HEK293 (cell line): ENCODE data around the gene OR10J1.

Experiments
- CTCF ChIA-PET: fragments of 350-600 bp; formaldehyde crosslinking; extraction: SDS; loops from one replicate; lab custom pipeline; 2021; ENCODE audit warnings: antibody characterized with exemption; lab: Yijun Ruan, JAX
- POLR2A ChIA-PET: fragments of 300-600 bp; formaldehyde crosslinking; extraction: SDS; loops from one replicate; lab custom pipeline; 2020; ENCODE audit warnings: antibody characterized with exemption, inconsistent platforms; lab: Yijun Ruan, JAX
- H3K27ac ChIP-seq: fragments of 200-500 bp; sonication (Bioruptor generic); 2 replicates; pipeline ENCODE4 v1.5.1; 2014; ENCODE audit warnings: low read depth, low read length, control low read depth, inconsistent platforms; ENCODE audit errors: extremely low read depth
- H3K36me3 ChIP-seq, 2 experiments: fragments of 200-500 bp in 1 of 2; sonication (Bioruptor generic) in 1 of 2; 1 replicate in 1 of 2; 2 replicates in 1 of 2; pipeline ENCODE4 v1.5.1; 2014 to 2017; ENCODE audit warnings: inconsistent platforms in 2 of 2, low read length in 2 of 2; ENCODE audit not compliant: control insufficient read depth in 2 of 2, insufficient read depth in 1 of 2
- H3K4me1 ChIP-seq: fragments of 200-500 bp; sonication (Bioruptor generic); 2 replicates; pipeline ENCODE4 v1.5.1; 2014; ENCODE audit warnings: mild to moderate bottlenecking, low read length, inconsistent platforms; ENCODE audit not compliant: control insufficient read depth, insufficient read depth
- H3K4me3 ChIP-seq: 2 replicates; pipeline ENCODE4 v1.5.1; 2011; ENCODE audit warnings: low read depth, mild to moderate bottlenecking, control low read depth, low read length, moderate library complexity
- H3K9me3 ChIP-seq: fragments of 200-500 bp; sonication (Bioruptor generic); 2 replicates; pipeline ENCODE4 v1.5.1; 2014; ENCODE audit warnings: low read depth, low read length, inconsistent platforms; ENCODE audit not compliant: control insufficient read depth, insufficient read depth
- EGR2 ChIP-seq: fragments of 450-650 bp; formaldehyde crosslinking; IDR thresholded peaks from 2 replicates; pipeline ENCODE4 v1.5.1; 2016; ENCODE audit warnings: low read depth, missing biosample characterization, missing genetic modification characterization
- GLIS1 ChIP-seq: fragments of 450-650 bp; formaldehyde crosslinking; IDR thresholded peaks from 2 replicates; pipeline ENCODE4 v1.5.1; 2016; ENCODE audit warnings: missing biosample characterization, missing genetic modification characterization
- HOXD13 ChIP-seq: sonication (generic); formaldehyde crosslinking; IDR thresholded peaks from 2 replicates; pipeline ENCODE4 v1.8.0; 2022; ENCODE audit warnings: missing genetic modification reagents, borderline replicate concordance
- KLF10 ChIP-seq: fragments of 450-650 bp; IDR thresholded peaks from 2 replicates; pipeline ENCODE4 v1.5.1; 2018; ENCODE audit warnings: missing biosample characterization, mild to moderate bottlenecking, missing genetic modification characterization
- KLF7 ChIP-seq: fragments of 450-650 bp; formaldehyde crosslinking; IDR thresholded peaks from 2 replicates; pipeline ENCODE4 v1.5.1; 2016; ENCODE audit warnings: missing biosample characterization, missing genetic modification characterization, borderline replicate concordance
- KLF8 ChIP-seq: fragments of 450-650 bp; formaldehyde crosslinking; IDR thresholded peaks from 2 replicates; pipeline ENCODE4 v1.5.1; 2016; ENCODE audit warnings: missing biosample characterization, missing genetic modification characterization
- OSR2 ChIP-seq: fragments of 450-650 bp; formaldehyde crosslinking; IDR thresholded peaks from 2 replicates; pipeline ENCODE4 v1.5.1; 2016; ENCODE audit warnings: missing biosample characterization, missing genetic modification characterization
- PBX3 ChIP-seq: sonication (generic); formaldehyde crosslinking; IDR thresholded peaks from 2 replicates; pipeline ENCODE4 v1.8.1; 2022; ENCODE audit warnings: mild to moderate bottlenecking, moderate library complexity, missing genetic modification reagents
- ZBTB21 ChIP-seq: fragments of 450-650 bp; formaldehyde crosslinking; IDR thresholded peaks from 2 replicates; pipeline ENCODE4 v1.5.1; 2017; ENCODE audit warnings: missing biosample characterization, missing genetic modification characterization
- ZNF112 ChIP-seq: fragments of 450-650 bp; formaldehyde crosslinking; IDR thresholded peaks from 2 replicates; pipeline ENCODE4 v1.5.0; 2017; ENCODE audit warnings: missing biosample characterization, missing genetic modification characterization
- ZNF175 ChIP-seq: fragments of 450-650 bp; formaldehyde crosslinking; IDR thresholded peaks from 2 replicates; pipeline ENCODE4 v1.5.1; 2016; ENCODE audit warnings: missing biosample characterization, missing genetic modification characterization
- ZNF202 ChIP-seq: fragments of 450-650 bp; formaldehyde crosslinking; IDR thresholded peaks from 2 replicates; pipeline ENCODE4 v1.5.1; 2016; ENCODE audit warnings: missing biosample characterization, missing genetic modification characterization, borderline replicate concordance
- ZNF211 ChIP-seq: fragments of 450-650 bp; formaldehyde crosslinking; IDR thresholded peaks from 2 replicates; pipeline ENCODE4 v1.5.1; 2016; ENCODE audit warnings: low read depth, missing biosample characterization, missing genetic modification characterization
- ZNF239 ChIP-seq: fragments of 450-650 bp; formaldehyde crosslinking; IDR thresholded peaks from 2 replicates; pipeline ENCODE4 v1.5.1; 2016; ENCODE audit warnings: missing biosample characterization, missing genetic modification characterization
- ZNF266 ChIP-seq: fragments of 450-650 bp; formaldehyde crosslinking; IDR thresholded peaks from 2 replicates; pipeline ENCODE4 v1.5.1; 2016; ENCODE audit warnings: missing biosample characterization, missing genetic modification characterization, low read depth
- ZNF362 ChIP-seq: fragments of 450-650 bp; formaldehyde crosslinking; IDR thresholded peaks from 2 replicates; pipeline ENCODE4 v1.5.1; 2016; ENCODE audit warnings: missing biosample characterization, missing genetic modification characterization
- ZNF398 ChIP-seq: fragments of 450-650 bp; formaldehyde crosslinking; IDR thresholded peaks from 2 replicates; pipeline ENCODE4 v1.5.1; 2017; ENCODE audit warnings: missing biosample characterization, missing genetic modification characterization
- ZNF404 ChIP-seq: fragments of 450-650 bp; formaldehyde crosslinking; IDR thresholded peaks from 2 replicates; pipeline ENCODE4 v1.5.1; 2017; ENCODE audit warnings: missing biosample characterization, missing genetic modification characterization
- ZNF48 ChIP-seq: fragments of 450-650 bp; formaldehyde crosslinking; IDR thresholded peaks from 2 replicates; pipeline ENCODE4 v1.5.1; 2016; ENCODE audit warnings: missing biosample characterization, missing genetic modification characterization
- ZNF544 ChIP-seq: fragments of 450-650 bp; formaldehyde crosslinking; IDR thresholded peaks from 2 replicates; pipeline ENCODE4 v1.5.0; 2017; ENCODE audit warnings: missing biosample characterization, missing genetic modification characterization
- ZNF561 ChIP-seq: fragments of 450-650 bp; IDR thresholded peaks from 2 replicates; pipeline ENCODE4 v1.5.1; 2018; ENCODE audit warnings: missing biosample characterization, missing genetic modification characterization, borderline replicate concordance
- ZNF645 ChIP-seq: fragments of 450-650 bp; formaldehyde crosslinking; IDR thresholded peaks from 2 replicates; pipeline ENCODE4; 2016; ENCODE audit warnings: missing biosample characterization, missing genetic modification characterization
- ZNF654 ChIP-seq: fragments of 450-650 bp; formaldehyde crosslinking; IDR thresholded peaks from 2 replicates; pipeline ENCODE4 v1.5.1; 2016; ENCODE audit warnings: low read depth, missing biosample characterization, missing genetic modification characterization
- ZNF658 ChIP-seq: fragments of 450-650 bp; formaldehyde crosslinking; IDR thresholded peaks from 2 replicates; pipeline ENCODE4; 2016; ENCODE audit warnings: missing biosample characterization, missing genetic modification characterization
- ZNF777 ChIP-seq: fragments of 450-650 bp; formaldehyde crosslinking; IDR thresholded peaks from 2 replicates; pipeline ENCODE4 v1.5.1; 2017; ENCODE audit warnings: missing biosample characterization, missing genetic modification characterization, borderline replicate concordance
- ZNF791 ChIP-seq: fragments of 450-650 bp; formaldehyde crosslinking; IDR thresholded peaks from 2 replicates; pipeline ENCODE4 v1.5.1; 2016; ENCODE audit warnings: missing biosample characterization, missing genetic modification characterization
- ZSCAN16 ChIP-seq: fragments of 450-650 bp; formaldehyde crosslinking; IDR thresholded peaks from 2 replicates; pipeline ENCODE4 v1.5.1; 2016; ENCODE audit warnings: missing biosample characterization, missing genetic modification characterization
- ZSCAN5A ChIP-seq: fragments of 450-650 bp; formaldehyde crosslinking; IDR thresholded peaks from 2 replicates; pipeline ENCODE4 v1.5.1; 2016; ENCODE audit warnings: missing biosample characterization, missing genetic modification characterization

OR10J1 gene

GRCh38 chr1:159459551-159459950 lies 20.0 kb downstream of the OR10J1 start (continued):
- TF ChIP-seq ZNF202 (tag by site-specific recombination), result no peak
- no peak for TF ChIP-seq KLF10
- no peak for TF ChIP-seq ZNF544 (tag by site-specific recombination)
- no peak for TF ChIP-seq GLIS1 (tag by site-specific recombination)
- no peak for TF ChIP-seq ZNF211
- TF ChIP-seq ZNF362 (tag by site-specific recombination), result no peak

GRCh38 chr1:159465191-159465603 lies 25.7 kb downstream of the OR10J1 start:
- ChIA-PET CTCF (no interaction called here), POLR2A (no interaction called here)
- no peaks in the 10 kb centered on the region for H3K9me3 ChIP-seq
- H3K27ac ChIP-seq, result no peak overlapping the region
- H3K4me3 ChIP-seq, result no peak overlapping the region
- no peaks in the 10 kb centered on the region for H3K4me1 ChIP-seq
- H3K36me3 ChIP-seq, result no peaks in the 10 kb centered on the region
- TF ChIP-seq ZNF48 (tag by site-specific recombination) (no peak), ZNF654 (tag by site-specific recombination) (no peak), ZNF266 (no peak), EGR2 (tag by site-specific recombination) (no peak), PBX3 (CRISPR knock-in tag) (no peak), ZNF791 (tag by site-specific recombination) (no peak), ZNF398 (tag by site-specific recombination) (no peak), ZNF175 (tag by site-specific recombination) (no peak), ZSCAN16 (no peak), ZBTB21 (no peak), ZNF239 (tag by site-specific recombination) (no peak), ZNF777 (tag by site-specific recombination) (no peak), OSR2 (tag by site-specific recombination) (no peak)

GRCh38 chr1:159468321-159468720 lies 28.8 kb downstream of the OR10J1 start:
- POLR2A ChIA-PET, result no interaction called here
- Histone ChIP-seq H3K27ac (no peak overlapping the region), H3K9me3 (no peaks in the 10 kb centered on the region), H3K4me1 (no peaks in the 10 kb centered on the region), H3K36me3 (no peaks in the 10 kb centered on the region)
- no peak for TF ChIP-seq ZNF404
- TF ChIP-seq ZSCAN5A, result no peak
- TF ChIP-seq ZNF112 (tag by site-specific recombination), result no peak
- no peak for TF ChIP-seq ZNF561 (tag by site-specific recombination)
- TF ChIP-seq HOXD13 (CRISPR knock-in tag), result no peak
- no peak for TF ChIP-seq KLF8
- no peak for TF ChIP-seq KLF7 (tag by site-specific recombination)
- TF ChIP-seq ZNF658, result no peak
- TF ChIP-seq ZNF645 (tag by site-specific recombination), result no peak
- TF ChIP-seq OSR2 (tag by site-specific recombination), result no peak
- TF ChIP-seq, all 188 proteins: peak for 0
- CTCF ChIA-PET, result no interaction called here
- H3K4me3 ChIP-seq, result no peak overlapping the region
